GM21529 (cell line): ENCODE data around the gene NIPBL.

ENCODE experiments used
- ATAC-seq: cut with Tn5 transposase; IDR thresholded peaks from one replicate; pipeline ENCODE4 v1.9.1; 2021; ENCODE audit not compliant: unreplicated experiment

NIPBL gene

DNA sequence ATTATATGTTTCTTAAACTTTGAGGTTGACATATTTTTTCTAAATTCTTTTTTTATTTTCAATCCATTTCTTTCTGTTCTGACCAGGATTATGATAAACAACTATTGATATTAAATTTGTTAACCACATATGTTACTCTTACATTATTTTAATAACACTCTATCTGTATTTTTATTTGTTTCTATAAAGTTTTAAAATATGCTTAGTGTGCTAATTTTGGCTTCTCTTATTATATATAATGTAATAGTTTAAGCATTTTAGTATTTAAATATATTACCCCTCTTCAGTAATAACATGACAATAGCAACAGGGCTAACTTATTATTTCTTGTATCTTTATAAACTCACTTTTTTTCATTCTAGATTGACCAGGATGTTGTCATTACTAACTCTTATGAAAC lies 137.8 kb downstream of the NIPBL start:
- no peak for ATAC-seq

GRCh38 chr5:37015795-37016666 lies 139.5 kb downstream of the NIPBL start:
- no peak for ATAC-seq

DNA sequence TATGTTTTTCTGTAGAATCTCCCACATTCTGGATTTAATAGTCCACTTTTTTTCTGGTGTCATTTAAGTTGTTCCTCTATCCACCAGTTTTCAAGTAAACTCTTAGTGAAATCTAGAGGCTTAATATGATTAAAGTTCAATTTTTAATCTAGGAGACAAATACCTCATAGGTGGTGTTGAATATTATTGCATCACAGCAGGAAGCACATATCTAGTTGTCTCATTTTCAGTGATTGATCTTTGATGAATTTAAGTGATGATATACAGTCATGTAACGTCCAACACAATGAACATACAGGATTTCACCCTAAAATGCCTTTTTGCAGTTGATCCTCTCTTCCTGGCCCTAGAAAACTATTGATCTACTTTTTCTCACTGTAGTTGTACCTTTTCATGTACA lies 152.3 kb downstream of the NIPBL start:
- no peak for ATAC-seq

- ATAC-seq = no peak
Measured at GRCh38 chr5:37029436-37029835, 152.9 kb downstream of the NIPBL start.

- no peak for ATAC-seq
Measured at GRCh38 chr5:37034955-37035354, 158.4 kb downstream of the NIPBL start.

GRCh38 chr5:37037840-37038239 lies 161.3 kb downstream of the NIPBL start:
- no peak for ATAC-seq

DNA sequence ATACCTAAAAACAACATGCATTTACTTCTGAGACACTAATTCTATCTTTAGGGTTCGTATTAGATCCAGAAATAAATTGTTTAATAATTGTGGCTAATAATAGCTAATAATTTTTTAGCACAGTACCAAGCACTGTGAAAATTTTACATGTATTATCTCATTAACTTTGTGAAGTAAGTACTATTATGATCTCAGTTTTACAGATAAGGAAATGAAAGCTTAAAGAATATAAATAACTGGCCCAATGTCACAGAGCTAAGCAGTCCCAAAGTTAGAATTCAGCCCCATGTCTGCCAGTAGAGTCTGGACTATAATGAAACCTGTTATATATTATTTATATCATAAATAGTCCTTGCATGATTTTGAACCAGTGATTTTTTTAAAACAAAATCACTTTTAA lies 163.3 kb downstream of the NIPBL start:
- no peak for ATAC-seq

GRCh38 chr5:37043693-37044092 lies 167.1 kb downstream of the NIPBL start:
- ATAC-seq = no peak

DNA sequence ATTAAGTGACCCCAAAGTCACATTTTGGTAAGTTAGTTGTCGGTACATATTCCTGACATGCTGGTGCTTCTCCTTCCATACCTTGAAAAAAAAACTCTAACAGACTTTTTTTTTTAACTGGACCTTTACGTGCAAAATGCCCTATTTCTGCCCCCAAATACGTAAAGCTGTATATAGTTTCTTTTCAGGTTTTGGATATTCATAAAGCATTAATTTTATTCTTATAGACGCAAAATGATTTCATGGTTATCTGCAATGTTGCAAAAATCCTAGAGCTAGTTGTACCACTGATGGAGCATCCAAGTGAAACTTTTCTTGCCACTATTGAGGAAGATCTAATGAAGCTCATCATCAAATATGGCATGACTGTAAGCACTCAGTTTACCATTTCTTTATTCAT lies 167.6 kb downstream of the NIPBL start:
- ATAC-seq = no peak

GRCh38 chr5:37045703-37046102 lies 169.1 kb downstream of the NIPBL start:
- ATAC-seq = no peak

GRCh38 chr5:37047947-37048346 lies 171.4 kb downstream of the NIPBL start:
- no peak for ATAC-seq

DNA sequence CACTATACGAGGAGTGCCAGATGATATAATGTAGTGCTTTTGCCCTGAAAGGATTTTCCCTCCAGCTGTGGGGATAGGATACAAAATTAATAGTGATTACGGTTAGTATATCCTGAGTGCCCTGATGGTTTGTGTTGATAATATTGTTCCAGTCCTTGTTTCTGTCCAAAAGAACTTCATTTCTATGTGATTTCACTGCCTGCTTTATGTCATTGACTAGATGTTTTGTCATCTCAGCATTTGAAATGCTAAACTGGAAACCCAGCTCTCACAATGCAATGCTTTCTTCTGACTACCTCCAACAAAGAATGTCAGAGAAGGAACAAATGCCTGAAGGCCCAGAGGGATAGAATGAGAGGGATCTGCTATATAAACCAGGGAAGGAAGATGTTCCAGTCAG lies 177.8 kb downstream of the NIPBL start:
- ATAC-seq = no peak

DNA sequence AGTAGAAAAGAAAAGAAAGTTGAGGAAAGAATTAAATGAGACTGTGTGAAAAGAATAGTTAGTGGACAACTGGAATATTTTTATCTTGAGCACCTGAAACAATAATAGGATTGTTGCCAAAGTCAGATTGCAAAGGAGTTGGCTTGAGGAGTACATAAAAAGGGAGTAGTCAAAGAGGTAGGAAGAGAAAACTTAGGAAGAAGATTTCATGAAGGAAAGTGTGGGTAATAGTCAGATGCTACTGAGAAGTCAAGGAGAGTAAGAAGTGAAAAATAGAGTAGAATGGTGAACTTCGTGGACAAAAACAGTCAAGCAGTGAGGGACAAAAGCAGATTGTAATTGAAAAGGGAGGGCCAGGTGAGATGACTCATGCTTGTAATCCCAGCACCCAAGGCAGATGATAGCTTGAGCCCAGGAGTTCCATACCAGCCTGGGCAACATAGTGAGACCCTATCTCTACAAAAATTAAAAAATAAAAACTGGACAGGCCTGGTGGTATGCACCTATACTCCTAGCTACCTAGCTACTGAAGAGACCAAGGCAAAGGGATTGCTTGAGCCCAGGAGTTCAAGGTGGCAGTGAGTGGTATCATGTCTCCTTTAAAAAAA lies 178.9 kb downstream of the NIPBL start:
- ATAC-seq = no peak

DNA sequence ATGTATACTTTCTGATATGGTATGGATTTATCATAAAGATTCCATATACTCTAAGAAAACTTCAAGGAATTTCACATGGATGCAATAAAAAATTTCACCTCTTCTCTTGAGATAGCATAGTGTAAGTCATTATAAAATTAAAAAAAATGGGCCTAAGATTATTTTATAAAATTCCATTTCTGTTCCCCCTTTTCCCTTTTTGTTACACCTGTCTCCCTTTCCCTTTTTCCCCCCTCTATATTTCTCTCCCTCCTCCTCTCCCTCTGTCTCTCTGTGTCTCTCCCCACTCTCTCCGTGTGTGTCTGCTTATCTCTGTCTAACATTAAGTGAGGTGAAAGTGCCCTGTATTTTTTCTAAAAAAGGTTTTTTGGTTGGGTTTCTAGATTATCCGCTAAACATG lies 180.2 kb downstream of the NIPBL start:
- no peak for ATAC-seq

GRCh38 chr5:37060030-37060429 lies 183.5 kb downstream of the NIPBL start:
- ATAC-seq = no peak

- no peak for ATAC-seq
Measured at GRCh38 chr5:37063739-37064138, 187.2 kb downstream of the NIPBL start.

- ATAC-seq = no peak
Measured at GRCh38 chr5:37064442-37064841, 187.9 kb downstream of the NIPBL start.

DNA sequence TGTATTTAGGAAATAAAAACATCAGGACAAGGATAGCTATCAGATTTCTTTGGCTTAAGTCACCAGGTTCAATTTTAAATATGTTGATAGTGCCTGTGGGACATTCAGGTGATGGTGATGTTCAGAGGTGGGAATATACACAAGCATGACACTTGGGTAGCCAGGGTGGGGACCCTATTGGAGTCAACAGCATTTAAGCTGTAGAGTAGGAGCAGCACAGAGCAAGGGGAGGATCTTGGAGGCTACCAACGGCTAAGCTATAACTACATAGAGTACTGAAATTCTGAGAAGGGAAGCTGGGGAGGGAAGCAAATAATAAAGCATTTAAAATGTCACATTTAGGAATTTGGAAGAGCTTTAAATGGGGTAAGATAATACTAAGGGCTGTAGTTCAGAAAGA lies 194.9 kb downstream of the NIPBL start:
- ATAC-seq = no peak

DNA sequence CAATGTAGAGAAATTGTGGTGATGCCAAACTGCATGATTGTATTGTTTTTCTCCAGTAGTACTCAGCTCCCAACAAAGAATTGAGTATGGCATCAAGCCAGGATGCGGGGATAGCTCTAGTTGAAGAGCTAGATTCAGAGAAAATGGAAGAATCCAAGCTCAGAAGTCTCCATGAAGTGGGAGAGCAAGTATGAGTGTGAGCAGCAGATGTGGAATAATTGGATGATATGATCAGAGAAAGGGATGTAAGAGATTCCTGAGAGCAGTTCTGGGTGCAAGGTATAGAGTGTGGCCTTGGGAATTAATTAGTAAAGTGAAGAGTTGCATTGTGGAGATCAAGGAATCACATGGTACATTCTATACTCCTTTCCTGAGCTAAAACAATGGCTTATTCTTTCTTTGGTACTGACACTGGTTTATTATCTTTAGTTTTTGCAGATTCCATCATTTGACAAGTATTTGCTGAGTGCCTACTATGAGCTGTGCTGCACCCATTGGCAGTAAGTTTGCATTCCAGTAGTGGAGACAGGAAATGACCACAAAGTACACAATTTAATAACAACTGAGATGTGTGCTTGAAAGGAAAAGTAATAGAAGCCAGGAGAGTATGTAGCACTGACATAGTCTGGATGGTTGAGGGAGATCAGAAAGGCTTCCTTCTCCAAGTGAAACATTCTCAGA lies 195.5 kb downstream of the NIPBL start:
- ATAC-seq = no peak

GRCh38 chr5:37075399-37075950 lies 198.9 kb downstream of the NIPBL start:
- ATAC-seq = no peak

GRCh38 chr5:37077146-37077545 lies 200.6 kb downstream of the NIPBL start:
- ATAC-seq = no peak

- no peak for ATAC-seq
Measured at GRCh38 chr5:37080697-37081096, 204.1 kb downstream of the NIPBL start.
